GM12878 (cell line): ENCODE measurements around the gene RGS19. TPM values are rescaled to one million over a fixed set of nuclear protein-coding genes. Genes with fewer than 3 reads are reported as not detected.
"Not testable (repeated sequence)": the region's sequence is repeated elsewhere in the genome, so short reads cannot be mapped to it uniquely, and the experiment has no call there.

Experiments
- ATAC-seq: fragments of 200-7000 bp; cut with Tn5 transposase; 3 replicates; pipeline ENCODE4 v1.9.1; 2020; ENCODE audit warnings: mild to moderate bottlenecking, moderate library complexity
- BruUV-seq: library from RNA; stranded (reverse); fragments of 400-500 nt; replicated peaks from 2 replicates; lab custom pipeline; 2021; lab: Mats Ljungman, UMichigan
- CTCF ChIA-PET: fragments of 300-600 bp; sonication (Branson Sonifier 250); formaldehyde crosslinking; extraction: SDS; loops from one replicate; lab custom pipeline; 2021; ENCODE audit warnings: inconsistent platforms; lab: Yijun Ruan, JAX
- POLR2A ChIA-PET: fragments of 350-600 bp; formaldehyde crosslinking; extraction: SDS; loops from one replicate; lab custom pipeline; 2021; ENCODE audit warnings: inconsistent platforms; lab: Charles Lee
- RAD21 ChIA-PET: fragments of 300-600 bp; sonication (Branson Sonifier 250); formaldehyde crosslinking; loops from one replicate; lab custom pipeline; 2023; ENCODE audit warnings: antibody characterized with exemption; ENCODE audit not compliant: unreplicated experiment; lab: Charles Lee
- SMC1A ChIA-PET: fragments of 300-600 bp; sonication (Branson Sonifier 250); formaldehyde crosslinking; loops from one replicate; lab custom pipeline; 2023; ENCODE audit not compliant: unreplicated experiment, uncharacterized antibody; lab: Charles Lee
- DNase-seq: peaks from one replicate; pipeline ENCODE4 v3.0.0-alpha.2; 2011; ENCODE audit warnings: low read depth, low spot score
- FAIRE-seq: peaks from 3 replicates; lab custom pipeline; 2011; peaks lifted over from hg19 to GRCh38; lab: Jason Lieb, UNC
- H2AFZ ChIP-seq: 2 replicates; pipeline ENCODE4 v1.6.0; 2011; ENCODE audit warnings: low read depth, low read length, control low read depth; ENCODE audit not compliant: control insufficient read depth
- H3K27ac ChIP-seq: 2 replicates; pipeline ENCODE4 v1.5.1; 2011; ENCODE audit warnings: control low read depth; ENCODE audit not compliant: control insufficient read depth, insufficient read depth
- H3K27me3 ChIP-seq, 2 experiments: replicated peaks in 1 of 2; 2 replicates each; pipeline versions ENCODE4 v1.6.0 to v1.6.1; 2011; ENCODE audit warnings: low read length in 1 of 2; ENCODE audit not compliant: control insufficient read depth in 2 of 2, insufficient read depth in 2 of 2
- H3K36me3 ChIP-seq, 2 experiments: 2 replicates each; pipeline ENCODE4 v1.5.1; 2011; ENCODE audit warnings: low read length in 1 of 2; ENCODE audit not compliant: control insufficient read depth in 2 of 2, insufficient read depth in 2 of 2
- H3K4me1 ChIP-seq: 2 replicates; pipeline ENCODE4 v1.6.1; 2011; ENCODE audit warnings: mild to moderate bottlenecking, low read length, moderate library complexity, mixed read lengths; ENCODE audit not compliant: control insufficient read depth, insufficient read depth
- H3K4me2 ChIP-seq: 2 replicates; pipeline ENCODE4 v1.6.0; 2011; ENCODE audit warnings: control low read depth; ENCODE audit not compliant: control insufficient read depth, insufficient read depth
- H3K4me3 ChIP-seq: fragments of 200-600 bp; sonication (generic); 2 replicates; pipeline ENCODE4 v1.5.1; 2016
- H3K79me2 ChIP-seq: 2 replicates; pipeline ENCODE4 v1.6.0; 2011; ENCODE audit warnings: low read length; ENCODE audit not compliant: control insufficient read depth, insufficient read depth
- H3K9ac ChIP-seq: 2 replicates; pipeline ENCODE4 v1.8.0; 2011; ENCODE audit warnings: low read length, control low read depth, mixed read lengths; ENCODE audit not compliant: control insufficient read depth, insufficient read depth
- H3K9me3 ChIP-seq: replicated peaks from 3 replicates; pipeline ENCODE4 v1.5.1; 2011; ENCODE audit warnings: mild to moderate bottlenecking, low read length; ENCODE audit not compliant: control insufficient read depth, insufficient read depth
- H4K20me1 ChIP-seq: 2 replicates; pipeline ENCODE4 v1.6.0; 2011; ENCODE audit not compliant: control insufficient read depth, insufficient read depth
- BCL11A ChIP-seq: IDR thresholded peaks from 2 replicates; pipeline ENCODE4 v1.6.1; 2011; ENCODE audit warnings: low read depth, low read length
- BMI1 ChIP-seq: fragments of 450-650 bp; IDR thresholded peaks from 2 replicates; pipeline ENCODE4 v1.6.1; 2016; ENCODE audit warnings: mild to moderate bottlenecking, moderate library complexity, borderline replicate concordance
- IKZF2 ChIP-seq, 2 experiments: fragments of 450-650 bp; IDR thresholded peaks; 2 replicates each; pipeline ENCODE4 v1.6.1; 2017; ENCODE audit warnings: mild to moderate bottlenecking in 2 of 2, moderate library complexity in 2 of 2
- KAT2A ChIP-seq: conservative IDR thresholded peaks from 2 replicates; pipeline ENCODE4 v1.6.1; 2011; ENCODE audit warnings: low read depth, low read length; ENCODE audit not compliant: control insufficient read depth
- KDM1A ChIP-seq: fragments of 200-600 bp; sonication (generic); IDR thresholded peaks from 2 replicates; pipeline ENCODE4 v1.6.1; 2016; ENCODE audit warnings: borderline replicate concordance
- PAX8 ChIP-seq: fragments of 450-650 bp; IDR thresholded peaks from 2 replicates; pipeline ENCODE4 v1.6.1; 2017; ENCODE audit warnings: mild to moderate bottlenecking, moderate library complexity
- PKNOX1 ChIP-seq: fragments of 450-650 bp; IDR thresholded peaks from 2 replicates; pipeline ENCODE4 v1.6.1; 2016; ENCODE audit warnings: mild to moderate bottlenecking
- SIN3A ChIP-seq: IDR thresholded peaks from 2 replicates; pipeline ENCODE4 v1.6.1; 2012; ENCODE audit warnings: low read depth, low read length, improper control_type of control experiment
- TBL1XR1 ChIP-seq: IDR thresholded peaks from 2 replicates; pipeline ENCODE4 v1.6.1; 2012; ENCODE audit warnings: low read depth, low read length, improper control_type of control experiment
- TCF3 ChIP-seq: IDR thresholded peaks from 2 replicates; pipeline ENCODE4 v1.6.1; 2012; ENCODE audit warnings: low read depth, mild to moderate bottlenecking, low read length, borderline replicate concordance; ENCODE audit not compliant: insufficient read depth
- ZZZ3 ChIP-seq: IDR thresholded peaks from 2 replicates; pipeline ENCODE4 v1.6.1; 2011; ENCODE audit warnings: low read depth; ENCODE audit not compliant: control insufficient read depth, insufficient read length
- WGBS: methylation state at CpG from one replicate; pipeline ENCODE4 v1.1.6; 2016; ENCODE audit warnings: low lambda C conversion rate; ENCODE audit not compliant: insufficient replicate concordance, insufficient coverage; ENCODE audit errors: missing lambda C conversion rate; 5-methylcytosine and 5-hydroxymethylcytosine counted together
- in situ Hi-C: fragments of 300-500 bp; cut with MboI; formaldehyde crosslinking; loops from 9 replicates; pipeline ENCODE4 v1.14.3; 2018; ENCODE audit warnings: mixed read lengths
- intact Hi-C: fragments of 100-400 bp; cut with micrococcal nuclease; formaldehyde crosslinking; loops from one replicate; pipeline ENCODE4 v1.14.2; 2022; ENCODE audit not compliant: unreplicated experiment
- polyA plus RNA-seq, 11 experiments: library from polyadenylated mRNA; depleted of rRNA in 4 of 11; unstranded in 6 of 11; stranded (reverse) in 5 of 11; fragments of >200 nt; fragmentation: Nextera tagmentation in 4 of 11; fragmentation: Illumina TruSeq in 1 of 11; extraction: Ambion mirVana in 4 of 11; extraction: Trizol in 1 of 11; gene quantifications; 1 replicate in 1 of 11; 2 replicates in 10 of 11; pipeline versions ENCODE4 v1.2.1 to v1.2.3, GENCODE V29; 2011 to 2016; ENCODE audit warnings: inconsistent platforms in 2 of 11, missing spikeins in 2 of 11, low read depth in 1 of 11
- total RNA-seq, 4 experiments: library from RNA; depleted of rRNA in 3 of 4; stranded (reverse); fragments of >200 nt in 3 of 4; fragmentation: Illumina TruSeq in 1 of 4; extraction: Trizol in 1 of 4; gene quantifications; 2 replicates each; pipeline versions ENCODE4 v1.2.1 to v1.2.3, GENCODE V29; 2013 to 2021
- TF ChIP-seq, protein P1 (sequence below): IDR thresholded peaks from 2 replicates; pipeline ENCODE4 v1.6.1; 2011; ENCODE audit warnings: low read depth, mild to moderate bottlenecking, low read length, moderate library complexity, borderline replicate concordance; ENCODE audit errors: extremely low read depth
- TF ChIP-seq, protein P2 (sequence below): IDR thresholded peaks from 2 replicates; pipeline ENCODE4 v1.6.1; 2011; ENCODE audit warnings: borderline replicate concordance, low read depth, mild to moderate bottlenecking, moderate library complexity, low read length; ENCODE audit not compliant: insufficient read depth, poor library complexity, severe bottlenecking

Gene RGS19
- total and polyA plus RNA-seq, 10 of the 15 experiments (the other 5 are each of a cell fraction or from before 2014, with no cell fraction given) = 0.82 to 62.4 (median 39.8) TPM

DNA sequence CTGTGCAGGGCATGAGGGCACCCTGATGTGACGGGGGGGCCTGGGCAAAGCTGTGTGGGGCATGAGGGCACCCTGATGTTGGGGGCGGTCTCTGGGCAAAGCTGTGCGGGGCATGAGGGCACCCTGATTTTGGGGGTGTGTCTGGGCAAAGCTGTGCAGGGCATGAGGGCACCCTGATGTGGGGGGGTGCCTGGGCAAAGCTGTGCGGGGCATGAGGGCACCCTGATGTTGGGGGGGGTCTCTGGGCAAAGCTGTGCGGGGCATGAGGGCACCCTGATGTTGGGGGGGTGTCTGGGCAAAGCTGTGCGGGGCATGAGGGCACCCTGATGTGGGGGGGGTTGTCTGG lies 38.1 kb upstream of the RGS19 start:
- BruUV-seq, DNase-seq, H3K9me3 ChIP-seq, H3K27me3 ChIP-seq, SMC1A ChIA-PET, FAIRE-seq, H2AFZ ChIP-seq, ATAC-seq, H3K36me3 ChIP-seq, H3K27ac ChIP-seq, POLR2A ChIA-PET, H3K9ac ChIP-seq, intact Hi-C loops, H3K4me2 ChIP-seq, in situ Hi-C loops, H3K4me1 ChIP-seq, RAD21 ChIA-PET, H4K20me1 ChIP-seq, H3K4me3 ChIP-seq, H3K79me2 ChIP-seq: not testable (repeated sequence)
- CTCF ChIA-PET = interaction anchor here (1.5 to 1.7 kb wide), 2 partner anchors 17 to 34 kb away, joined by 4 to 7 read pairs; no protein-coding TSS in a partner anchor
- WGBS = 89% methylated on average over 1 of the region's 6 CpGs

- POLR2A ChIA-PET = interaction anchor here (0.6 to 1.0 kb wide), 2 partner anchors 33 to 588 kb away, joined by 3 read pairs; no protein-coding TSS in a partner anchor
- TF ChIP-seq TBL1XR1 (no peak), BCL11A (no peak), KAT2A (no peak), PKNOX1 (no peak), KDM1A (no peak), IKZF2 (IDR thresholded peaks at IDR 0.05) (no peak), PAX8 (no peak), TCF3 (no peak), BMI1 (no peak), SIN3A (no peak), ZZZ3 (no peak)
- TF ChIP-seq, protein P1, sequence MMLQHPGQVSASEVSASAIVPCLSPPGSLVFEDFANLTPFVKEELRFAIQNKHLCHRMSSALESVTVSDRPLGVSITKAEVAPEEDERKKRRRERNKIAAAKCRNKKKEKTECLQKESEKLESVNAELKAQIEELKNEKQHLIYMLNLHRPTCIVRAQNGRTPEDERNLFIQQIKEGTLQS = no peak
- TF ChIP-seq, protein P2, sequence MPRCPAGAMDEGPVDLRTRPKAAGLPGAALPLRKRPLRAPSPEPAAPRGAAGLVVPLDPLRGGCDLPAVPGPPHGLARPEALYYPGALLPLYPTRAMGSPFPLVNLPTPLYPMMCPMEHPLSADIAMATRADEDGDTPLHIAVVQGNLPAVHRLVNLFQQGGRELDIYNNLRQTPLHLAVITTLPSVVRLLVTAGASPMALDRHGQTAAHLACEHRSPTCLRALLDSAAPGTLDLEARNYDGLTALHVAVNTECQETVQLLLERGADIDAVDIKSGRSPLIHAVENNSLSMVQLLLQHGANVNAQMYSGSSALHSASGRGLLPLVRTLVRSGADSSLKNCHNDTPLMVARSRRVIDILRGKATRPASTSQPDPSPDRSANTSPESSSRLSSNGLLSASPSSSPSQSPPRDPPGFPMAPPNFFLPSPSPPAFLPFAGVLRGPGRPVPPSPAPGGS = no peak
These were observed 37.5 kb upstream of the RGS19 start for GRCh38 chr20:64116541-64117431.

More at GRCh38 chr20:64116541-64117431, 37.5 kb upstream of the RGS19 start:
- H3K79me2 ChIP-seq = no peaks in the 10 kb centered on the region
- no peak overlapping the region for H2AFZ ChIP-seq
- ChIA-PET RAD21 (interaction anchor here (1.1 kb wide), 1 partner anchor 39 kb away, joined by 4 read pairs; no protein-coding TSS in a partner anchor), CTCF (interaction anchor here (1.2 to 2.8 kb wide), 4 partner anchors 17 to 59 kb away, joined by 3 to 12 read pairs (median 6); partner anchors contain the start of gene LKAAEAR1), SMC1A (no interaction called here)
- in situ Hi-C loops (no loop called here), intact Hi-C loops (no loop called here)
- H3K4me1 ChIP-seq = peaks cover 5% of the 10 kb centered on the region
- WGBS = 47% methylated on average over 12 of the region's 17 CpGs
- no peak overlapping the region for H3K4me3 ChIP-seq
- no peaks in the 10 kb centered on the region for H4K20me1 ChIP-seq
- no peak overlapping the region for H3K27ac ChIP-seq
- no peaks in the 10 kb centered on the region for H3K9me3 ChIP-seq
- H3K27me3 ChIP-seq = peaks cover 0 to 3% of the 10 kb centered on the region in 2 experiments; a peak in 1 of 4 replicates
- no peak for FAIRE-seq
- no peak for ATAC-seq
- H3K36me3 ChIP-seq = no peaks in the 10 kb centered on the region
- no peak overlapping the region for H3K9ac ChIP-seq
- DNase-seq = no peak
- no TSS peak for BruUV-seq
- no peak overlapping the region for H3K4me2 ChIP-seq
